Skeletal muscle tissue (tissue), 4 donors: ENCODE measurements around the gene LRRC61. TPM values are rescaled to one million over a fixed set of nuclear protein-coding genes. Genes with fewer than 3 reads are reported as not detected.

ENCODE experiments used
- H3K27ac ChIP-seq: one replicate; pipeline ENCODE4 v1.7.0; 2013; ENCODE audit warnings: mild to moderate bottlenecking, low read depth, low read length, inconsistent platforms
- H3K27me3 ChIP-seq, 3 donors: one replicate each; pipeline ENCODE4 v1.7.0; 2013; ENCODE audit warnings: low read length in 3 of 3; ENCODE audit not compliant: control insufficient read depth in 3 of 3, insufficient read depth in 3 of 3
- H3K36me3 ChIP-seq, 3 donors: one replicate each; pipeline ENCODE4 v1.7.0; 2013; ENCODE audit warnings: low read length in 3 of 3; ENCODE audit not compliant: control insufficient read depth in 3 of 3, insufficient read depth in 3 of 3
- H3K4me1 ChIP-seq, 3 donors: one replicate each; pipeline ENCODE4 v1.7.0; 2013; ENCODE audit warnings: low read length in 3 of 3, mild to moderate bottlenecking in 3 of 3; ENCODE audit not compliant: control insufficient read depth in 3 of 3, insufficient read depth in 3 of 3
- H3K4me3 ChIP-seq, 3 donors: one replicate each; pipeline ENCODE4 v1.7.0; 2013; ENCODE audit warnings: low read length in 3 of 3
- H3K9ac ChIP-seq, 3 donors: one replicate each; pipeline ENCODE4 v1.7.0; 2013; ENCODE audit warnings: low read length in 3 of 3, mild to moderate bottlenecking in 3 of 3, moderate library complexity in 2 of 3, low read depth in 1 of 3
- H3K9me3 ChIP-seq, 3 donors: one replicate each; pipeline ENCODE4 v1.7.0; 2013; ENCODE audit warnings: low read length in 3 of 3; ENCODE audit not compliant: control insufficient read depth in 3 of 3
- total RNA-seq: library from RNA; depleted of rRNA; stranded (reverse); fragments of >200 nt; gene quantifications from one replicate; pipeline ENCODE4 v1.2.3, GENCODE V29; 2014
- donor health status: Osteomylitis.

The LRRC61 gene
- total RNA-seq, 1 donor from 2014 or later: 5.7 TPM

DNA sequence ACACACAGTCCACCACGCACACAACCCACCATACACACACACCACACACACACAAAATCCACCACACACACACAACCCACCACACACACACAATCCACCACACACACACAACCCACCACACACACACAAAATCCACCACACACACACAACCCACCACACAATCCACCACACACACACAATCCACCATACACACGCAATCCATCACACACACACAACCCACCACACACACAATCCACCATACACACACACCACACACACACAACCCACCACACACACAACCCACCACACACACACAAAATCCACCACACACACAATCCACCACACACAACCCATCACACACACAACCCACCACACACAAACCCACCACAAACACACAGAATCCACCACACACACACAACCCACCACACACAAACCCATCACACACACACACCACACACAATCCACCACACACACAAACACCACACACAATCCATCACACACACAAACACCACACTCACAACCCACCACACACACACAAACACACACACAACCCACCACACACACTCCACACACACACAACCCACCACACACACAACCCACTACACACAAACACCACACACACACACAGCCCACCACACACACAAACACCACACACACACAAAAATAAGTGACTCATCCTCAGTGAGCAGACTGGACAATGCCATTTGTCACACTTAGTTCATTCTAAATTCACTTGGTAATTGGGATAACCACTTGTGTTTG lies 36.6 kb downstream of the LRRC61 start:
- Histone ChIP-seq H3K27me3 (no peaks in the 10 kb centered on the region), H3K27ac (no peak overlapping the region), H3K36me3 (no peaks in the 10 kb centered on the region), H3K4me1 (peaks cover 25 to 48% (median 32%) of the 10 kb centered on the region in 3 donors), H3K9me3 (no peaks in the 10 kb centered on the region), H3K4me3 (no peak overlapping the region), H3K9ac (no peak overlapping the region)

GRCh38 chr7:150360363-150361058 lies 37.4 kb downstream of the LRRC61 start:
- Histone ChIP-seq H3K9me3 (no peaks in the 10 kb centered on the region), H3K9ac (no peak overlapping the region), H3K27ac (no peak overlapping the region), H3K36me3 (no peaks in the 10 kb centered on the region), H3K27me3 (no peaks in the 10 kb centered on the region), H3K4me1 (peaks cover 25 to 51% (median 32%) of the 10 kb centered on the region in 3 donors), H3K4me3 (no peak overlapping the region)

GRCh38 chr7:150361402-150361801 lies 38.2 kb downstream of the LRRC61 start:
- Histone ChIP-seq H3K36me3 (no peaks in the 10 kb centered on the region), H3K9me3 (no peaks in the 10 kb centered on the region), H3K4me3 (no peak overlapping the region), H3K4me1 (peaks cover 25 to 51% (median 32%) of the 10 kb centered on the region in 3 donors), H3K9ac (peak overlapping the region in 1 of 3 donors; percentile 42), H3K27ac (no peak overlapping the region), H3K27me3 (no peaks in the 10 kb centered on the region)

DNA sequence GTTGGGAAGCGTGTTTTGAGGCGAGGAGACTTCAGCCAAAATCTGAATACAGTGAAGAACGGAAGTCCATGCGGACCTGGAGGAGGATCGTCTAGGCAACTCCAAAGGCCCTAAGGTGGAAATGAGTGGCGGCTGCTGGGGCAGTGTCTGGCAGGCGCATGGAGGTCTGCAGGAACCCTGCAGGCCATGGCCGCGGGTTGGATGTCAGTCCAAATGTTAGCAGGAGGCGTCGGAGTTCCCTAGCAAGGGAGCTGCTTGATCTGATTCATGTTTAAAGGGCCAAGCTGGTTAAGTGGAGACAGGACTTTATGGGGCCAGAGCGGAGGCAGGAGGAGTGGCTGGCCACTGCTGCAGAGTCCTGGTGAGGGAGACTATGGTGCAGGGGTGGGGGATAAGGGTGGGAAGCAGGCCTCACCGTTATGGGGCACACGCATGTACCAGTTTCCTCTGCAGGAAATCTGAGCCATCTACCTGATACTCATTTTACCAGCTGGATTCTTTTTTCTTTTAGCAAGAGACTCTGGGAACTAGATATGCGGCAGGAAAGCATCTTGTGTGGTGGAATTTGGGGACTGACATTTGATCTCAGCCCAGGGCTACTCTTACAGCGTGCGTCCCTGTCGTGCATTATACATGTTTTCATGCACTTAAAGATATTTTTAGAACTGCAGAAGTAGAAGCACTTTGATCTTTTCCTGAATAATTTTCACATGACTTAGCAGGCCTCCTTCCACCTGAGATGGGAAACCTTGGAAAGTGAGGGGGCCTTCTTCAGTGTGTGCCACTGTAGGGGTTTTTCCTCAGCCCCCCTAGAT lies 38.9 kb downstream of the LRRC61 start:
- Histone ChIP-seq H3K4me1 (peaks cover 25 to 51% (median 32%) of the 10 kb centered on the region in 3 donors), H3K9ac (peak overlapping the region in 2 of 3 donors; percentile 15 to 42), H3K27ac (peak overlapping the region; percentile 12), H3K27me3 (no peaks in the 10 kb centered on the region), H3K36me3 (no peaks in the 10 kb centered on the region), H3K9me3 (no peaks in the 10 kb centered on the region), H3K4me3 (no peak overlapping the region)

DNA sequence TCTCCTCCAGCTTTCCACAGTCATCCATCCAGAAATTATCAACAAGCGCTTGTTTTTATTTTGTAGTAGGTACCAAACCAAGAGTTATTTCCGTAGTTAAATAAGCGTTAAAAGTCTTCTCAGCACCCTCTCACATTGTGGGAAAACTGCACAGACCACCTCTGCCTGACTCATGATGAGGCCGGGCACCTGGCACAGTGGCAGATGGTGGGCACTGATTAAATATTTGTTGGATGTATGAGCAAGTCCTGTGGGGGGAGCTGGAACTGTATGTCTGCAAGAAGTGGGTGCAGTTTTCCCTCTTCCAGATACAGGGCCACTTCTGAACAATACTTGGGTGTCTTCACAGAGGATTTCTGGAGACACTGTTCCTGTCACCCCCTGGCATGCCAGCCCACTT lies 40.2 kb downstream of the LRRC61 start:
- no peak overlapping the region for H3K9ac ChIP-seq
- no peaks in the 10 kb centered on the region for H3K9me3 ChIP-seq
- H3K4me3 ChIP-seq: no peak overlapping the region
- peaks cover 25 to 48% (median 34%) of the 10 kb centered on the region in 3 donors for H3K4me1 ChIP-seq
- no peaks in the 10 kb centered on the region for H3K27me3 ChIP-seq
- H3K27ac ChIP-seq: no peak overlapping the region
- no peaks in the 10 kb centered on the region for H3K36me3 ChIP-seq

GRCh38 chr7:150363872-150364271 lies 40.7 kb downstream of the LRRC61 start:
- Histone ChIP-seq H3K27ac (peak overlapping the region; percentile 38), H3K4me3 (no peak overlapping the region)

DNA sequence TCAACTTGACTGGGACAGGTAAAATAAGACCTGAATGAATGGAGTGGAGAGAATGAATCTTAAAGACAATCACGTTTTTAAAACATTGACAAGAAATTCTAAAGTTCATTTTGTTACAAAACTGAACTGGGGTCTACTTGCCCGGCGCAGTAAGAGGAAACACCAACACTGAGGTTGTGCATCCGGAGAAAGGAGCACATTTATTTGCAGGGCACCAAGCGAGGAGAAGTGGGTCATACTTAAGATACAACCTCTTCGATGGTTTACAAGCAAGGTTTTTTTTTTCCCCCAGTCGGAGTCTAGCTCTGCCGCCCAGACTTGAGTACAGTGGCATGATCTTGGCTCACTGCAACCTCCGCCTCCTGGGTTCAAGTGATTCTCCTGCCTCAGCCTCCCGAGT lies 42.0 kb downstream of the LRRC61 start:
- no peaks in the 10 kb centered on the region for H3K9me3 ChIP-seq
- no peak overlapping the region for H3K9ac ChIP-seq
- no peak overlapping the region for H3K4me3 ChIP-seq
- no peaks in the 10 kb centered on the region for H3K27me3 ChIP-seq
- peaks cover 35 to 51% (median 45%) of the 10 kb centered on the region in 3 donors for H3K4me1 ChIP-seq
- H3K27ac ChIP-seq: no peak overlapping the region
- H3K36me3 ChIP-seq: peaks cover 4 to 8% (median 6%) of the 10 kb centered on the region in 3 donors

More at GRCh38 chr7:150363872-150364271, 40.7 kb downstream of the LRRC61 start:
- Histone ChIP-seq H3K36me3 (no peaks in the 10 kb centered on the region), H3K4me1 (peaks cover 25 to 48% (median 34%) of the 10 kb centered on the region in 3 donors), H3K9ac (no peak overlapping the region), H3K27me3 (no peaks in the 10 kb centered on the region), H3K9me3 (no peaks in the 10 kb centered on the region)

GRCh38 chr7:150365673-150366398 lies 42.7 kb downstream of the LRRC61 start:
- Histone ChIP-seq H3K4me1 (peaks cover 41 to 57% (median 51%) of the 10 kb centered on the region in 3 donors), H3K9ac (no peak overlapping the region), H3K27ac (no peak overlapping the region), H3K4me3 (no peak overlapping the region), H3K36me3 (peaks cover 6 to 13% (median 10%) of the 10 kb centered on the region in 3 donors), H3K9me3 (no peaks in the 10 kb centered on the region), H3K27me3 (no peaks in the 10 kb centered on the region)

DNA sequence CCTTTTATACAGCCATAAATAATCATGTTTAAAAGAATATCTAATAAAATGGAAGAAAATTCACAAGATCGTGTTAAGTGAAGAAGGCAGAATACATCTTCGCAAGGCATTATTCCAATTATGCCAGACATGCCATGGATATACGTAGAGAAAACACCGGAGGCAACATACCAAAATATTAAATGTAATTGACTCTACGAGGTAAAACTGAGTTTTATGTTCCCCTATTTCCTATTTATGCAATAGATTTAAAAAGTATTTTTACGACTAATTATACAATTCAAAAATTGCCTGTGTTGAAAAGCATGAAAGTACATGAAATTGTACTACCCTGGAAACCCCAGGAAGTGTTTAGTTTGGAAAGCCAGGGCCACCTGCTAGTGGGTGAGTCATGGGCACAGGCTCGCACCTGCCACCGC lies 44.5 kb downstream of the LRRC61 start:
- Histone ChIP-seq H3K4me1 (peaks cover 35 to 50% (median 40%) of the 10 kb centered on the region in 3 donors), H3K9ac (peak overlapping the region; percentile 84 to 98 (median 96)), H3K36me3 (peaks cover 13 to 28% (median 20%) of the 10 kb centered on the region in 3 donors), H3K4me3 (peak overlapping the region; percentile 63 to 95 (median 76)), H3K27ac (peak overlapping the region; percentile 98), H3K9me3 (no peaks in the 10 kb centered on the region), H3K27me3 (no peaks in the 10 kb centered on the region)
